Astrocyte (in vitro differentiated cells and primary cell): ENCODE measurements around the gene CLIC1. TPM values are rescaled to one million over a fixed set of nuclear protein-coding genes. Genes with fewer than 3 reads are reported as not detected.

Experiments used
- DNase-seq: peaks from one replicate; pipeline ENCODE4 v3.0.0-alpha.2; 2010; ENCODE audit warnings: low read depth
- FAIRE-seq: peaks from 2 replicates; lab custom pipeline; 2011; peaks lifted over from hg19 to GRCh38; lab: Jason Lieb, UNC
- H2AFZ ChIP-seq: 2 replicates; pipeline ENCODE4 v1.6.0; 2012; ENCODE audit warnings: low read depth, low read length, inconsistent platforms
- H3K27ac ChIP-seq: 2 replicates; pipeline ENCODE4 v1.5.1; 2011; ENCODE audit warnings: low read depth, low read length, inconsistent platforms
- H3K27me3 ChIP-seq: 2 replicates; pipeline ENCODE4 v1.6.0; 2011; ENCODE audit warnings: low read length, inconsistent platforms; ENCODE audit not compliant: insufficient read depth
- H3K36me3 ChIP-seq: 2 replicates; pipeline ENCODE4 v1.5.1; 2011; ENCODE audit warnings: low read length, inconsistent platforms; ENCODE audit not compliant: insufficient read depth
- H3K4me1 ChIP-seq: 2 replicates; pipeline ENCODE4 v1.5.1; 2011; ENCODE audit warnings: low read length, inconsistent platforms; ENCODE audit not compliant: insufficient read depth
- H3K4me2 ChIP-seq: 2 replicates; pipeline ENCODE4 v1.6.0; 2012; ENCODE audit warnings: low read length, inconsistent platforms
- H3K4me3 ChIP-seq: 2 replicates; pipeline ENCODE4 v1.5.1; 2011; ENCODE audit warnings: low read depth, mild to moderate bottlenecking, low read length, inconsistent platforms; ENCODE audit not compliant: insufficient read depth
- H3K79me2 ChIP-seq: 2 replicates; pipeline ENCODE4 v1.6.0; 2012; ENCODE audit warnings: mild to moderate bottlenecking, low read length, inconsistent platforms; ENCODE audit not compliant: insufficient read depth
- H3K9ac ChIP-seq: 2 replicates; pipeline ENCODE4 v1.6.0; 2012; ENCODE audit warnings: mild to moderate bottlenecking, low read length, inconsistent platforms
- H3K9me3 ChIP-seq: 2 replicates; pipeline ENCODE4 v1.5.1; 2012; ENCODE audit warnings: low read depth, mild to moderate bottlenecking, low read length, inconsistent platforms; ENCODE audit not compliant: insufficient read depth
- H4K20me1 ChIP-seq: 2 replicates; pipeline ENCODE4 v1.6.0; 2012; ENCODE audit warnings: low read length, inconsistent platforms; ENCODE audit not compliant: insufficient read depth
- H3K27ac Mint-ChIP-seq: one replicate; pipeline ENCODE4 v1.8.0; 2021; ENCODE audit warnings: mild to moderate bottlenecking, mixed read lengths; ENCODE audit not compliant: unreplicated experiment
- H3K27me3 Mint-ChIP-seq: one replicate; pipeline ENCODE4 v1.8.0; 2021; ENCODE audit warnings: low read depth, mixed read lengths; ENCODE audit not compliant: unreplicated experiment
- H3K36me3 Mint-ChIP-seq: one replicate; pipeline ENCODE4 v1.8.0; 2021; ENCODE audit warnings: low read depth, mixed read lengths; ENCODE audit not compliant: unreplicated experiment
- H3K4me1 Mint-ChIP-seq: one replicate; pipeline ENCODE4 v1.8.0; 2021; ENCODE audit warnings: low read depth, mixed read lengths; ENCODE audit not compliant: unreplicated experiment
- H3K4me3 Mint-ChIP-seq: one replicate; pipeline ENCODE4 v1.8.0; 2021; ENCODE audit warnings: mild to moderate bottlenecking, moderate library complexity, mixed read lengths; ENCODE audit not compliant: unreplicated experiment
- H3K9me3 Mint-ChIP-seq: one replicate; pipeline ENCODE4 v1.8.0; 2021; ENCODE audit warnings: mild to moderate bottlenecking, mixed read lengths; ENCODE audit not compliant: unreplicated experiment
- CTCF ChIP-seq: IDR thresholded peaks from 2 replicates; pipeline ENCODE4 v1.5.1; 2011; ENCODE audit warnings: low read depth, mild to moderate bottlenecking, inconsistent platforms, low read length, moderate library complexity; ENCODE audit not compliant: insufficient read depth
- EZH2 ChIP-seq: IDR thresholded peaks from 2 replicates; pipeline ENCODE4 v1.6.1; 2012; ENCODE audit warnings: mild to moderate bottlenecking, low read length, inconsistent platforms; ENCODE audit not compliant: insufficient read depth
- total RNA-seq: library from RNA; stranded (reverse); gene quantifications from 2 replicates; pipeline ENCODE4 v1.2.1, GENCODE V29; 2021

Gene CLIC1
- total RNA-seq, 1 donor from 2014 or later = 518 TPM

GRCh38 chr6:31692886-31693285 lies 43.4 kb downstream of the CLIC1 start:
- peaks cover 3% of the 10 kb centered on the region for H3K79me2 ChIP-seq
- Mint-ChIP-seq H3K27me3 (no peaks in the 10 kb centered on the region), H3K4me1 (peaks cover 16% of the 10 kb centered on the region), H3K36me3 (peaks cover 11% of the 10 kb centered on the region), H3K9me3 (no peaks in the 10 kb centered on the region), H3K4me3 (no peak overlapping the region), H3K27ac (no peak overlapping the region)
- H4K20me1 ChIP-seq = peaks cover 16% of the 10 kb centered on the region
- H3K9ac ChIP-seq = no peak overlapping the region
- no peaks in the 10 kb centered on the region for H3K27me3 ChIP-seq
- H2AFZ ChIP-seq = no peak overlapping the region
- peaks cover 5% of the 10 kb centered on the region for H3K4me1 ChIP-seq
- H3K9me3 ChIP-seq = no peaks in the 10 kb centered on the region
- no peak overlapping the region for H3K4me3 ChIP-seq
- TF ChIP-seq CTCF (no peak), EZH2 (no peak)
- no peak overlapping the region for H3K4me2 ChIP-seq
- peaks cover 29% of the 10 kb centered on the region for H3K36me3 ChIP-seq
- DNase-seq (no peak), FAIRE-seq (no peak)
- H3K27ac ChIP-seq = no peak overlapping the region

GRCh38 chr6:31692353-31692752 lies 44.0 kb downstream of the CLIC1 start:
- H3K9ac ChIP-seq = no peak overlapping the region
- no peak overlapping the region for H2AFZ ChIP-seq
- FAIRE-seq = no peak
- H4K20me1 ChIP-seq = peaks cover 11% of the 10 kb centered on the region
- H3K4me1 ChIP-seq = peaks cover 5% of the 10 kb centered on the region
- peaks cover 29% of the 10 kb centered on the region for H3K36me3 ChIP-seq
- no peak overlapping the region for H3K27ac ChIP-seq
- H3K9me3 ChIP-seq = no peaks in the 10 kb centered on the region
- Mint-ChIP-seq H3K4me3 (no peak overlapping the region), H3K27me3 (no peaks in the 10 kb centered on the region), H3K27ac (no peak overlapping the region), H3K36me3 (peaks cover 13% of the 10 kb centered on the region), H3K9me3 (no peaks in the 10 kb centered on the region), H3K4me1 (peaks cover 11% of the 10 kb centered on the region)
- no peak for DNase-seq
- TF ChIP-seq EZH2 (no peak), CTCF (no peak)
- H3K27me3 ChIP-seq = no peaks in the 10 kb centered on the region
- H3K79me2 ChIP-seq = no peaks in the 10 kb centered on the region
- no peak overlapping the region for H3K4me2 ChIP-seq
- H3K4me3 ChIP-seq = no peak overlapping the region

GRCh38 chr6:31691564-31692108 lies 44.7 kb downstream of the CLIC1 start:
- no peak for TF ChIP-seq CTCF
- no peak for TF ChIP-seq EZH2
- no peak overlapping the region for H3K4me3 Mint-ChIP-seq

More at GRCh38 chr6:31691564-31692108, 44.7 kb downstream of the CLIC1 start:
- no peak for DNase-seq
- Histone ChIP-seq H3K27ac (no peak overlapping the region), H3K27me3 (no peaks in the 10 kb centered on the region), H3K9ac (no peak overlapping the region), H3K36me3 (peaks cover 33% of the 10 kb centered on the region), H3K4me1 (peaks cover 5% of the 10 kb centered on the region), H3K4me2 (no peak overlapping the region), H4K20me1 (peaks cover 4% of the 10 kb centered on the region), H3K4me3 (no peak overlapping the region), H2AFZ (no peak overlapping the region), H3K9me3 (no peaks in the 10 kb centered on the region), H3K79me2 (no peaks in the 10 kb centered on the region)
- Mint-ChIP-seq H3K27ac (no peak overlapping the region), H3K9me3 (no peaks in the 10 kb centered on the region), H3K4me1 (peaks cover 11% of the 10 kb centered on the region), H3K27me3 (no peaks in the 10 kb centered on the region), H3K36me3 (peaks cover 14% of the 10 kb centered on the region)
- no peak for FAIRE-seq
